ENCODE data around the gene SLC16A5. TPM values are rescaled to one million over a fixed set of nuclear protein-coding genes. Genes with fewer than 3 reads are reported as not detected.
A peak's percentile ranks its signal among the peaks of the same experiment; 100 is the strongest.

SLC16A5 gene
- total and polyA plus RNA-seq, 12 donors: 3.6 to 17.4 (median 11.9) TPM

GRCh38 chr17:75078284-75079022 lies 9.3 kb upstream of the SLC16A5 start:
- ATAC-seq (peak in 4 of 8 donors; percentile 5 to 19 (median 12)), DNase-seq (no peak)
- WGBS, 2 donors: 76% methylated on average over 17 of the region's 17 CpGs
- Histone ChIP-seq H3K4me1 (peaks cover 7 to 41% (median 28%) of the 10 kb centered on the region in 9 donors), H3K27me3 (no peaks in the 10 kb centered on the region), H3K27ac (peak overlapping the region; percentile 70 to 90 (median 88)), H3K36me3 (no peaks in the 10 kb centered on the region), H3K4me3 (peak overlapping the region in 1 of 10 donors; percentile 53), H3K9me3 (no peaks in the 10 kb centered on the region)
- no peak for TF ChIP-seq CTCF (IDR thresholded peaks at IDR 0.05)
- intact Hi-C loops (cut with DNase I): loop anchor here in 1 of 10 donors (5.0 kb wide), 1 partner anchor 34 kb away; no protein-coding TSS in a partner anchor

- Histone ChIP-seq H3K4me3 (no peak overlapping the region), H3K27me3 (no peaks in the 10 kb centered on the region), H3K36me3 (no peaks in the 10 kb centered on the region), H3K9me3 (no peaks in the 10 kb centered on the region), H3K4me1 (peaks cover 7 to 46% (median 30%) of the 10 kb centered on the region in 9 donors), H3K27ac (peak overlapping the region in 4 of 10 donors; percentile 87 to 90 (median 89))
- DNase-seq: no peak
- 71% methylated on average over 8 of the region's 8 CpGs for WGBS, 2 donors
- TF ChIP-seq CTCF (IDR thresholded peaks at IDR 0.05): no peak
- intact Hi-C loops (cut with DNase I): loop anchor here in 1 of 10 donors (5.0 kb wide), 1 partner anchor 33 kb away; no protein-coding TSS in a partner anchor
- no peak for ATAC-seq
Measured at GRCh38 chr17:75079023-75079373, 8.8 kb upstream of the SLC16A5 start.

- intact Hi-C loops (cut with DNase I): no loop called here
- WGBS, 2 donors: 80 to 81% methylated on average over 13 of the region's 13 CpGs
Measured at GRCh38 chr17:75081611-75082540, 5.9 kb upstream of the SLC16A5 start.

More at GRCh38 chr17:75081611-75082540, 5.9 kb upstream of the SLC16A5 start:
- Histone ChIP-seq H3K36me3 (no peaks in the 10 kb centered on the region), H3K9me3 (no peaks in the 10 kb centered on the region), H3K27ac (no peak overlapping the region), H3K27me3 (no peaks in the 10 kb centered on the region), H3K4me1 (peaks cover 7 to 44% (median 30%) of the 10 kb centered on the region in 9 donors), H3K4me3 (no peak overlapping the region)
- no peak for TF ChIP-seq CTCF (IDR thresholded peaks at IDR 0.05)
- ATAC-seq (no peak), DNase-seq (no peak)
